PC-3 (cell line): ENCODE data around the gene FREY1. TPM values are rescaled to one million over a fixed set of nuclear protein-coding genes. Genes with fewer than 3 reads are reported as not detected.

Source experiments
- ATAC-seq: fragments of 200-7000 bp; cut with Tn5 transposase; 2 replicates; pipeline ENCODE4 v1.9.1; 2020; ENCODE audit warnings: mild to moderate bottlenecking, moderate library complexity
- BruUV-seq: library from RNA; stranded (reverse); fragments of 400-500 nt; replicated peaks from 2 replicates; lab custom pipeline; 2021; lab: Mats Ljungman, UMichigan
- CTCF ChIA-PET: fragments of 300-600 bp; sonication (Branson Sonifier 250); formaldehyde crosslinking; loops from one replicate; lab custom pipeline; 2022; ENCODE audit warnings: antibody characterized with exemption; lab: Charles Lee
- POLR2A ChIA-PET: fragments of 300-600 bp; sonication (Branson Sonifier 250); formaldehyde crosslinking; loops from one replicate; lab custom pipeline; 2022; ENCODE audit warnings: antibody characterized with exemption; ENCODE audit not compliant: unreplicated experiment; lab: Charles Lee
- DNase-seq: peaks from one replicate; pipeline ENCODE4 v3.0.0-alpha.2; 2015
- H2AFZ ChIP-seq: fragments of 300-600 bp; sonication (generic); 2 replicates; pipeline ENCODE4 v1.6.0; 2016; ENCODE audit warnings: antibody characterized with exemption, low read length
- H3F3A ChIP-seq: fragments of 300-600 bp; sonication (generic); one replicate; pipeline ENCODE4 v1.6.0; 2017; ENCODE audit warnings: antibody characterized with exemption, low read length, control low read depth, mild to moderate bottlenecking; ENCODE audit not compliant: unreplicated experiment
- H3K27ac ChIP-seq: fragments of 300-600 bp; sonication (generic); 2 replicates; pipeline ENCODE4 v1.5.1; 2016; ENCODE audit warnings: mild to moderate bottlenecking, low read length
- H3K27me3 ChIP-seq: fragments of 300-600 bp; sonication (generic); 2 replicates; pipeline ENCODE4 v1.6.1; 2016; ENCODE audit warnings: low read length, mixed read lengths
- H3K36me3 ChIP-seq: fragments of 300-600 bp; sonication (generic); 2 replicates; pipeline ENCODE4 v1.6.1; 2016; ENCODE audit warnings: low read depth, mixed run types, low read length, mixed read lengths
- H3K4me1 ChIP-seq: fragments of 300-600 bp; sonication (generic); 2 replicates; pipeline ENCODE4 v1.5.1; 2016; ENCODE audit warnings: low read length; ENCODE audit not compliant: insufficient read depth
- H3K4me2 ChIP-seq: fragments of 300-600 bp; sonication (generic); 2 replicates; pipeline ENCODE4 v1.6.0; 2016; ENCODE audit warnings: low read length
- H3K4me3 ChIP-seq: fragments of 300-600 bp; sonication (generic); 2 replicates; pipeline ENCODE4 v1.5.1; 2016; ENCODE audit warnings: mild to moderate bottlenecking, low read length, mixed read lengths
- H3K79me2 ChIP-seq: fragments of 300-600 bp; sonication (generic); 2 replicates; pipeline ENCODE4 v1.6.1; 2017; ENCODE audit warnings: low read length, mixed read lengths
- H3K9ac ChIP-seq: fragments of 300-600 bp; sonication (generic); 2 replicates; pipeline ENCODE4 v1.6.0; 2016; ENCODE audit warnings: mild to moderate bottlenecking, low read length
- H3K9me2 ChIP-seq: fragments of 300-600 bp; sonication (generic); replicated peaks from 2 replicates; pipeline ENCODE4 v1.6.1; 2016; ENCODE audit warnings: mixed run types, low read length, mixed read lengths
- H3K9me3 ChIP-seq: fragments of 300-600 bp; sonication (generic); 2 replicates; pipeline ENCODE4 v1.6.1; 2016; ENCODE audit warnings: low read length, mixed read lengths
- H4K20me1 ChIP-seq: fragments of 300-600 bp; sonication (generic); 2 replicates; pipeline ENCODE4 v1.6.1; 2016; ENCODE audit warnings: low read length, mixed read lengths
- CTCF ChIP-seq: fragments of 300-600 bp; sonication (generic); conservative IDR thresholded peaks from 2 replicates; pipeline ENCODE4 v1.5.1; 2017; ENCODE audit warnings: antibody characterized with exemption, low read depth, mild to moderate bottlenecking, low read length
- EZH2 ChIP-seq: fragments of 300-600 bp; sonication (generic); IDR thresholded peaks from one replicate; pipeline ENCODE4 v1.6.1; 2017; ENCODE audit warnings: antibody characterized with exemption, mild to moderate bottlenecking, low read length; ENCODE audit not compliant: unreplicated experiment
- EZH2phosphoT487 ChIP-seq: fragments of 300-600 bp; sonication (generic); IDR thresholded peaks from 2 replicates; pipeline ENCODE4 v1.6.1; 2018; ENCODE audit warnings: mild to moderate bottlenecking, antibody characterized with exemption, low read length, borderline replicate concordance
- intact Hi-C: fragments of 100-400 bp; cut with micrococcal nuclease; formaldehyde crosslinking; loops from 2 replicates; pipeline ENCODE4 v1.9.0; 2023
- total RNA-seq: library from RNA; depleted of rRNA; stranded (reverse); fragments of >200 nt; gene quantifications from 2 replicates; pipeline ENCODE4 v1.2.3, GENCODE V29; 2014

FREY1 gene
- total RNA-seq, 1 experiment from 2014 or later, result 0.15 TPM

DNA sequence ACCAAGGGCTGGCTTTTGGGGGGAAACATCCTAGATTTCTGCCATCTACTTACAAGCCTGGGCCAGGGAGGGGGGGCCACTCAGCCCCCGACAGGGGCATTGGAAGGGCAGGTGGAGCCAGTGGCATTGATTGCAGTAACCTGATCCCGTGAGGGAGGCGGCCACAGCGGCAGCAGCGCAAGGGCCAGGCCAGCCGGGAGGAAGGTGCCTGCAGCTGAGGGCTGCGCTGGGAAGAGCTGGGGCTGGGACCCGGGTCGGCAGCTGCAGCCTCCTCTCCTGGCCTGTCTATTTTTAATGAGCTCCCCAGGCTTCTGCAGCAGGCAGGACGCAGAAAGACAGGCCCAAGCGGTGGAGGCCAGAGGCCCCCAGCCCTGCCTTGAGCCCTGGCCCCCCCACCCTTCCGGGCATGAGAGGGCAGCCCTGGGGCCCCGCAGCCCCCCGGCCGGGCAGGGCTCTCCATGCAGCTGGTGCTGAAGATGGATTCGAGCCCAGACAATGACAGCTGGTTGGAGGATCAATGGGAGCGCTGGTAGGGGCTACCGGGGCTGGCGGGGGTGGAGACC lies 10.6 kb downstream of the FREY1 start:
- POLR2A ChIA-PET, result no interaction called here
- Histone ChIP-seq H3K27ac (no peak overlapping the region), H4K20me1 (no peaks in the 10 kb centered on the region), H3K4me2 (no peak overlapping the region), H3K36me3 (no peaks in the 10 kb centered on the region), H3K4me1 (0 out of 2 replicates have a peak, but pooled peaks cover 7% of the 10 kb centered on the region), H3K9ac (no peak overlapping the region), H3K9me3 (no peaks in the 10 kb centered on the region), H3K4me3 (no peak overlapping the region), H2AFZ (no peak overlapping the region), H3K79me2 (no peaks in the 10 kb centered on the region), H3K27me3 (no peaks in the 10 kb centered on the region), H3K9me2 (no peaks in the 10 kb centered on the region), H3F3A (no peaks in the 10 kb centered on the region)
- intact Hi-C loops, result no loop called here
- DNase-seq (no peak), ATAC-seq (no peak)
- no TSS peak for BruUV-seq
- TF ChIP-seq CTCF, result no peak
- TF ChIP-seq EZH2phosphoT487, result no peak
- no peak for TF ChIP-seq EZH2
- CTCF ChIA-PET, result no interaction called here

GRCh38 chr11:45895553-45896259 lies 11.4 kb downstream of the FREY1 start:
- H3K4me3 ChIP-seq, result no peak overlapping the region
- intact Hi-C loops, result no loop called here
- 0 out of 2 replicates have a peak, but pooled peaks cover 4% of the 10 kb centered on the region for H3K4me1 ChIP-seq
- H3K79me2 ChIP-seq, result no peaks in the 10 kb centered on the region
- H3K27ac ChIP-seq, result no peak overlapping the region
- H3K4me2 ChIP-seq, result no peak overlapping the region
- H3K27me3 ChIP-seq, result no peaks in the 10 kb centered on the region
- no peaks in the 10 kb centered on the region for H3K9me3 ChIP-seq
- CTCF ChIA-PET, result no interaction called here
- H3K36me3 ChIP-seq, result no peaks in the 10 kb centered on the region
- DNase-seq, result no peak
- no peaks in the 10 kb centered on the region for H3K9me2 ChIP-seq
- ATAC-seq, result no peak
- no TSS peak for BruUV-seq
- H3F3A ChIP-seq, result no peaks in the 10 kb centered on the region
- no peaks in the 10 kb centered on the region for H4K20me1 ChIP-seq
- no peak overlapping the region for H2AFZ ChIP-seq
- TF ChIP-seq EZH2phosphoT487, result no peak
- no peak overlapping the region for H3K9ac ChIP-seq
- POLR2A ChIA-PET, result no interaction called here

DNA sequence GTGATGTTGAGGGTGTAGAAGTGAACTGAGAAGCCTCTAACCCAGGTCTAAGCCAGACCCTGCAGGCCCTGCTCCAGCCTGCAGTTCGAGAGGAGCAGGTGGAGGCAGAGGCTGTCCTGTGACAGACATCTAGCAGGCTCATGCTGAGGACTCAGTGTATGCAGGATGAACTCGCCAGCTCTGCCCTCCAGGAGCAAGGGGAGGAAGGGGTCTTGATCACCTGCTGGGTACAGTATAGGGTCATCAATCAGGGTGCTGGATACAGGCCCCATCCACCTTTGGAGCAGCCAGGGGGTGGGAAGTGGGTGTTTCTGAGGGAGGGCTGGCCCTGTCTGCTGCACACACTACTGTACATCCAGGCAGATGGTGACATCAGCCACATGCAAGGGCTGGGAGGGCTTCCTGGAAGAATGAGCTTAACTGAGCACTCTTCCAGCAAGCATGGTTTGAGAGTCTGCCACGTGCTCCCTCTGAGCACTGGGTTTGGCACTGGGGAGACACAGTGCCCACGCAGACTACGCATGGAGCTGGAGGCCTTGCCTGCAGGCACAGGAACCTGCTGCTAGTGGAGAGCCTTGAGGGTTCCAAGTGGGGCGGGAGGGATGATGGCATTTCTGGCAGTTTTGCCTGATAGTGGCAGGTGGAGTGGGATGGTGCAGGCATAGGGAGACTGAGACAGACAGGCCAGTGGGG lies 12.4 kb downstream of the FREY1 start:
- DNase-seq (no peak), ATAC-seq (no peak)
- Histone ChIP-seq H2AFZ (no peak overlapping the region), H3K27ac (no peak overlapping the region), H3K36me3 (no peaks in the 10 kb centered on the region), H3K9ac (no peak overlapping the region), H3K4me1 (no peaks in the 10 kb centered on the region), H3K4me2 (no peak overlapping the region), H3K9me2 (no peaks in the 10 kb centered on the region), H3K27me3 (no peaks in the 10 kb centered on the region), H3K4me3 (no peak overlapping the region), H3K9me3 (no peaks in the 10 kb centered on the region), H3K79me2 (no peaks in the 10 kb centered on the region), H4K20me1 (no peaks in the 10 kb centered on the region), H3F3A (no peaks in the 10 kb centered on the region)
- no TSS peak for BruUV-seq
- POLR2A ChIA-PET, result no interaction called here
- intact Hi-C loops, result no loop called here
- TF ChIP-seq EZH2phosphoT487 (no peak), CTCF (no peak), EZH2 (no peak)
- CTCF ChIA-PET, result no interaction called here
